ENCODE data around the gene HTR3B.
"Not testable (repeated sequence)": the region's sequence is repeated elsewhere in the genome, so short reads cannot be mapped to it uniquely, and the experiment has no call there.

Gene HTR3B

GRCh38 chr11:113884361-113884836 lies 20.2 kb upstream of the HTR3B start:
- DNase-seq (ENCODE audit: low read depth): no peak

- DNase-seq (ENCODE audit: low read depth): no peak
These were observed 18.7 kb upstream of the HTR3B start for GRCh38 chr11:113885897-113886296.

- no peak for DNase-seq (ENCODE audit: low read depth)
These were observed 15.7 kb upstream of the HTR3B start for GRCh38 chr11:113888848-113889247.

GRCh38 chr11:113894421-113894996 lies 10.1 kb upstream of the HTR3B start:
- no peak for DNase-seq (ENCODE audit: low read depth)

GRCh38 chr11:113895367-113896155 lies 9.0 kb upstream of the HTR3B start:
- DNase-seq (ENCODE audit: low read depth): no peak

GRCh38 chr11:113896156-113896879 lies 8.3 kb upstream of the HTR3B start:
- DNase-seq (ENCODE audit: low read depth): no peak

- DNase-seq (ENCODE audit: low read depth): no peak
These were observed 3.5 kb upstream of the HTR3B start for GRCh38 chr11:113901141-113901540.

GRCh38 chr11:113906038-113906437 lies 1.4 kb downstream of the HTR3B start:
- no peak for DNase-seq (ENCODE audit: low read depth)

- no peak for DNase-seq (ENCODE audit: low read depth)
These were observed 1.9 kb downstream of the HTR3B start for GRCh38 chr11:113906516-113906915.

GRCh38 chr11:113907152-113907551 lies 2.6 kb downstream of the HTR3B start:
- DNase-seq (ENCODE audit: low read depth): no peak

GRCh38 chr11:113907681-113908080 lies 3.1 kb downstream of the HTR3B start:
- DNase-seq (ENCODE audit: low read depth): no peak

- DNase-seq (ENCODE audit: low read depth): no peak
These were observed 3.5 kb downstream of the HTR3B start for GRCh38 chr11:113908098-113908497.

GRCh38 chr11:113911491-113911890 lies 6.9 kb downstream of the HTR3B start:
- not testable (repeated sequence) for DNase-seq (ENCODE audit: low read depth)

- no peak for DNase-seq (ENCODE audit: low read depth)
These were observed 19.0 kb downstream of the HTR3B start for GRCh38 chr11:113923572-113923971.

- DNase-seq (ENCODE audit: low read depth): no peak
These were observed 21.9 kb downstream of the HTR3B start for GRCh38 chr11:113926273-113927197.

GRCh38 chr11:113928311-113928710 lies 23.7 kb downstream of the HTR3B start:
- no peak for DNase-seq (ENCODE audit: low read depth)

GRCh38 chr11:113932788-113933187 lies 28.2 kb downstream of the HTR3B start:
- DNase-seq (ENCODE audit: low read depth): no peak

GRCh38 chr11:113934193-113934592 lies 29.6 kb downstream of the HTR3B start:
- DNase-seq (ENCODE audit: low read depth): not testable (repeated sequence)

- no peak for DNase-seq (ENCODE audit: low read depth)
These were observed 30.2 kb downstream of the HTR3B start for GRCh38 chr11:113934761-113935160.

- DNase-seq (ENCODE audit: low read depth): no peak
These were observed 31.3 kb downstream of the HTR3B start for GRCh38 chr11:113935858-113936257.

GRCh38 chr11:113937918-113938317 lies 33.3 kb downstream of the HTR3B start:
- DNase-seq (ENCODE audit: low read depth): no peak

- no peak for DNase-seq (ENCODE audit: low read depth)
These were observed 37.7 kb downstream of the HTR3B start for GRCh38 chr11:113942256-113942655.

All from stimulated activated CD8-positive, alpha-beta memory T cell treated with anti-CD3 and anti-CD28 coated beads, Interleukin-15, amount 100 ng/mL, for 1 hour (primary cell).